Astrocyte (in vitro differentiated cells and primary cell): Measurements from ENCODE around the gene RIMOC1.

Source experiments
- CTCF ChIP-seq: IDR thresholded peaks from 2 replicates; pipeline ENCODE4 v1.5.1; 2011; ENCODE audit warnings: low read depth, mild to moderate bottlenecking, inconsistent platforms, low read length, moderate library complexity; ENCODE audit not compliant: insufficient read depth
- EZH2 ChIP-seq: IDR thresholded peaks from 2 replicates; pipeline ENCODE4 v1.6.1; 2012; ENCODE audit warnings: mild to moderate bottlenecking, low read length, inconsistent platforms; ENCODE audit not compliant: insufficient read depth

GRCh38 chr5:41874512-41875060 lies 29.6 kb upstream of the RIMOC1 start:
- TF ChIP-seq CTCF = no peak
- TF ChIP-seq EZH2 = no peak
